Panc1 (cell line): ENCODE data around the gene SLC9A6. TPM values are rescaled to one million over a fixed set of nuclear protein-coding genes. Genes with fewer than 3 reads are reported as not detected.

Source experiments
- ATAC-seq: fragments of 200-7000 bp; cut with Tn5 transposase; 2 replicates; pipeline ENCODE4 v1.9.1; 2020; ENCODE audit warnings: mild to moderate bottlenecking, moderate library complexity
- BruUV-seq: library from RNA; stranded (reverse); fragments of 400-500 nt; replicated peaks from 2 replicates; lab custom pipeline; 2021; lab: Mats Ljungman, UMichigan
- CTCF ChIA-PET: fragments of 300-600 bp; sonication (Branson Sonifier 250); formaldehyde crosslinking; loops from one replicate; lab custom pipeline; 2022; ENCODE audit warnings: antibody characterized with exemption; lab: Charles Lee
- POLR2A ChIA-PET: fragments of 300-600 bp; sonication (Branson Sonifier 250); formaldehyde crosslinking; loops from one replicate; lab custom pipeline; 2022; ENCODE audit warnings: antibody characterized with exemption; lab: Charles Lee
- DNase-seq: peaks from one replicate; pipeline ENCODE4 v3.0.0-alpha.2; 2010; ENCODE audit warnings: low read depth, low spot score
- H3K27ac ChIP-seq: 2 replicates; pipeline ENCODE4 v1.5.1; 2011; ENCODE audit warnings: mild to moderate bottlenecking, low read length, inconsistent platforms
- H3K27me3 ChIP-seq: fragments of 200-500 bp; sonication (Bioruptor generic); 2 replicates; pipeline ENCODE4 v1.6.0; 2014; ENCODE audit warnings: low read length, inconsistent platforms; ENCODE audit not compliant: control insufficient read depth, insufficient read depth
- H3K36me3 ChIP-seq: fragments of 200-500 bp; sonication (Bioruptor generic); 2 replicates; pipeline ENCODE4 v1.5.1; 2014; ENCODE audit warnings: inconsistent platforms, mild to moderate bottlenecking, low read length, moderate library complexity; ENCODE audit not compliant: control insufficient read depth, insufficient read depth
- H3K4me1 ChIP-seq: 2 replicates; pipeline ENCODE4 v1.5.1; 2011; ENCODE audit warnings: inconsistent platforms, mild to moderate bottlenecking, low read length, moderate library complexity; ENCODE audit not compliant: control insufficient read depth, insufficient read depth
- H3K4me3 ChIP-seq, 2 experiments: 2 replicates each; pipeline ENCODE4 v1.5.1; 2011 to 2012; ENCODE audit warnings: low read depth in 2 of 2, low read length in 2 of 2, mild to moderate bottlenecking in 2 of 2, inconsistent platforms in 1 of 2, moderate library complexity in 1 of 2
- H3K9me3 ChIP-seq: fragments of 200-500 bp; sonication (Bioruptor generic); 2 replicates; pipeline ENCODE4 v1.5.1; 2014; ENCODE audit warnings: low read depth, mild to moderate bottlenecking, inconsistent platforms, low read length, moderate library complexity; ENCODE audit not compliant: control insufficient read depth, insufficient read depth
- CTCF ChIP-seq: fragments of 450-650 bp; IDR thresholded peaks from 2 replicates; pipeline ENCODE4 v1.5.1; 2017; ENCODE audit warnings: mild to moderate bottlenecking
- POLR2AphosphoS5 ChIP-seq: IDR thresholded peaks from 2 replicates; pipeline ENCODE4 v1.6.1; 2012; ENCODE audit warnings: mild to moderate bottlenecking, low read depth, low read length, moderate library complexity
- REST ChIP-seq, 2 experiments: IDR thresholded peaks; 2 replicates each; pipeline ENCODE4 v1.6.1; 2011 to 2012; ENCODE audit warnings: low read depth in 2 of 2, control low read depth in 1 of 2, low read length in 1 of 2, mild to moderate bottlenecking in 1 of 2, moderate library complexity in 1 of 2; ENCODE audit not compliant: insufficient read depth in 1 of 2
- SIN3A ChIP-seq: IDR thresholded peaks from 2 replicates; pipeline ENCODE4 v1.6.1; 2012; ENCODE audit warnings: low read depth, mild to moderate bottlenecking, low read length, moderate library complexity, borderline replicate concordance; ENCODE audit not compliant: insufficient read depth
- TCF7L2 ChIP-seq: IDR thresholded peaks from 2 replicates; pipeline ENCODE4 v1.6.1; 2011; ENCODE audit warnings: mild to moderate bottlenecking, low read depth, low read length, inconsistent platforms
- in situ Hi-C: cut with HindIII; loops from 2 replicates; pipeline ENCODE4 v1.10.0; 2016; ENCODE audit warnings: low sequenced_read_pairs, low pct_unique_long_range_greater_than_20kb
- intact Hi-C: fragments of 100-400 bp; cut with micrococcal nuclease; formaldehyde crosslinking; loops from one replicate; pipeline ENCODE4 v1.10.0; 2022; ENCODE audit not compliant: unreplicated experiment
- total RNA-seq: library from RNA; stranded (reverse); gene quantifications from one replicate; pipeline ENCODE4 v1.2.1, GENCODE V29; 2021; ENCODE audit not compliant: unreplicated experiment

SLC9A6 gene
- total RNA-seq, 1 experiment from 2014 or later: 22.0 TPM

- Histone ChIP-seq H3K4me1 (peaks cover 11% of the 10 kb centered on the region; the same call in 1 of the 2 replicates), H3K27ac (no peak overlapping the region), H3K4me3 (no peak overlapping the region), H3K9me3 (no peaks in the 10 kb centered on the region), H3K27me3 (no peaks in the 10 kb centered on the region), H3K36me3 (no peaks in the 10 kb centered on the region)
- intact Hi-C loops (no loop called here), in situ Hi-C loops (no loop called here)
- ATAC-seq (no peak), DNase-seq (no peak)
- BruUV-seq: no TSS peak
- POLR2A ChIA-PET: no interaction called here
- CTCF ChIA-PET: no interaction called here
- TF ChIP-seq SIN3A (no peak), POLR2AphosphoS5 (no peak), REST (IDR thresholded peaks at IDR 0.05; ENCODE audit: insufficient read depth in 1 of 2, low read depth in 2 of 2, low read length in 1 of 2) (no peak), CTCF (no peak), TCF7L2 (no peak)
These were observed 3.6 kb upstream of the SLC9A6 start for GRCh38 chrX:135981668-135982067.

GRCh38 chrX:135982860-135983259, 2.4 kb upstream of the SLC9A6 start:
- DNase-seq (no peak), ATAC-seq (no peak)
- in situ Hi-C loops (no loop called here), intact Hi-C loops (no loop called here)
- no peaks in the 10 kb centered on the region for H3K36me3 ChIP-seq
- peaks cover 21% of the 10 kb centered on the region for H3K4me1 ChIP-seq
- TF ChIP-seq SIN3A: no peak
- TF ChIP-seq CTCF: no peak
- TF ChIP-seq TCF7L2: no peak
- no peak for TF ChIP-seq REST (IDR thresholded peaks at IDR 0.05; ENCODE audit: insufficient read depth in 1 of 2, low read depth in 2 of 2, low read length in 1 of 2)
- no peak for TF ChIP-seq POLR2AphosphoS5
- BruUV-seq: no TSS peak
- POLR2A ChIA-PET: no interaction called here
- no peak overlapping the region for H3K27ac ChIP-seq
- H3K4me3 ChIP-seq: no peak overlapping the region
- no peaks in the 10 kb centered on the region for H3K27me3 ChIP-seq
- no peaks in the 10 kb centered on the region for H3K9me3 ChIP-seq
- CTCF ChIA-PET: no interaction called here
